ENCODE results near the gene FLVCR1. TPM values are rescaled to one million over a fixed set of nuclear protein-coding genes. Genes with fewer than 3 reads are reported as not detected.
A peak's percentile ranks its signal among the peaks of the same experiment; 100 is the strongest.
"Not testable (repeated sequence)": the region's sequence is repeated elsewhere in the genome, so short reads cannot be mapped to it uniquely, and the experiment has no call there.

FLVCR1 gene
- total and polyA plus RNA-seq, 4 experiments from 2014 or later = 1.5 to 12.7 (median 6.9) TPM

DNA sequence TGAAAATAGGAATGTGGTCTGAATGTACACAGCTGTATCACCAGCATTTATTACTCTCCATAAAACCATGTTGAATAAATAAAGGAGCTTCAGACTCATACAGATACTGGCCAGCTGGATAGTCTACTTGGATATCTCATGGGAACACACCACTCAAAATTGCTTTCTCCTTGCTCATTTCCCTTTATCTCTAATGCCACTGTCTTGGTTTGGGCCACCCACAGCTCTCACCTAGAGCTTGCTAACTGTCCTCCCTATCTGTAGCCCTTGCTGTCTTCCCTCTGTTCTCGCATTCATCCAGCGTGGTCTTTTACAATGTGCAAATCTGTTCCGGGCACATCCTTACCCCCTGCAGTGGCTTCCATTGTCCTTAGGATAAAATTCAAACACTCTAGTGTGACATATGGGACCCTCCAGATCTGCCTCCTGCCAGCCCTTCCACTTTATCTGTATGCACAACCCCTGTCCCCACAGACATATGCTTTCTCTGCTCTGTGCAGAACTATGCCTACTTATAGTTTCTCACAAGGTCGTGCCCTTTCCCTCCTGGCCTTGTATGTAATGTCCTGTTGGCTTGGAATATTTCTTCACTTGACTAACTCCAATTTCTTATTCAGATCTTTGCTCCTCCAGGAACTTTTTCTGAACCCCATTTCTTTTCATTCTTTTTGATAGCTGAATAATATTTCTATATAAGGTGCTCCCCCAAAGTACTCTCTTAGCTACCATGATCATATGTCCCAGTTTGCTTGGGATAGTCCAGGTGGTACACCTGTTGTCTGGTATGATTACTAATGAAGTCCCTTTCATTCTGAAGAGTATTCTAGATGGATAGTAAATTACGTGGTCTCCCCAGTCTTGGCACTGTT is 2.9 kb downstream of the FLVCR1 start:
- Mint-ChIP-seq H3K4me1 (peaks cover 20 to 27% (median 24%) of the 10 kb centered on the region in 4 donors), H3K27me3 (no peaks in the 10 kb centered on the region), H3K4me3 (no peak overlapping the region), H3K36me3 (peaks cover 4 to 16% of the 10 kb centered on the region in 2 donors), H3K27ac (no peak overlapping the region), H3K9me3 (no peaks in the 10 kb centered on the region)
- no peak overlapping the region for H3K4me3 ChIP-seq (ENCODE audit: low read length in 2 of 2)
- no peak overlapping the region for H3K27ac ChIP-seq (ENCODE audit: low read depth, low read length)
- H3K4me1 ChIP-seq (ENCODE audit: insufficient read depth, low read length) = peaks cover 47% of the 10 kb centered on the region
- ChIA-PET POLR2A (ENCODE audit: partially characterized antibody) (interaction anchor here (0.6 kb wide), 1 partner anchor 190 kb away, joined by 5 read pairs; the partner anchor contains the start of gene RPS6KC1), CTCF (ENCODE audit: partially characterized antibody) (interaction anchor here (1.9 kb wide), 1 partner anchor 137 kb away, joined by 6 read pairs; no protein-coding TSS in a partner anchor)
- H3K27me3 ChIP-seq (ENCODE audit: insufficient read depth, low read length) = no peaks in the 10 kb centered on the region
- H3K9me3 ChIP-seq (ENCODE audit: control insufficient read depth in 1 of 2, low read length in 2 of 2) = no peaks in the 10 kb centered on the region
- no peak for DNase-seq
- peaks cover 5% of the 10 kb centered on the region for H3K36me3 ChIP-seq (ENCODE audit: insufficient read depth, low read length)
- intact Hi-C loops (cut with micrococcal nuclease) = no loop called here

- H3K27me3 Mint-ChIP-seq = no peaks in the 10 kb centered on the region
- H3K4me3 ChIP-seq (ENCODE audit: low read length in 2 of 2) = no peak overlapping the region
- peaks cover 10 to 19% of the 10 kb centered on the region in 2 donors for H3K36me3 Mint-ChIP-seq
- no peaks in the 10 kb centered on the region for H3K9me3 ChIP-seq (ENCODE audit: control insufficient read depth in 1 of 2, low read length in 2 of 2)
- H3K36me3 ChIP-seq (ENCODE audit: insufficient read depth, low read length) = peaks cover 5% of the 10 kb centered on the region
- DNase-seq = no peak
- intact Hi-C loops (cut with micrococcal nuclease) = no loop called here
- peaks cover 16 to 27% (median 18%) of the 10 kb centered on the region in 4 donors for H3K4me1 Mint-ChIP-seq
- H3K4me3 Mint-ChIP-seq = no peak overlapping the region
- no peaks in the 10 kb centered on the region for H3K27me3 ChIP-seq (ENCODE audit: insufficient read depth, low read length)
- no peak overlapping the region for H3K27ac Mint-ChIP-seq
- no peaks in the 10 kb centered on the region for H3K9me3 Mint-ChIP-seq
- ChIA-PET POLR2A (ENCODE audit: partially characterized antibody) (no interaction called here), CTCF (ENCODE audit: partially characterized antibody) (no interaction called here)
- H3K4me1 ChIP-seq (ENCODE audit: insufficient read depth, low read length) = peaks cover 40% of the 10 kb centered on the region
- H3K27ac ChIP-seq (ENCODE audit: low read depth, low read length) = no peak overlapping the region
Observed at GRCh38 chr1:212862111-212862690, 4.1 kb downstream of the FLVCR1 start.

DNA sequence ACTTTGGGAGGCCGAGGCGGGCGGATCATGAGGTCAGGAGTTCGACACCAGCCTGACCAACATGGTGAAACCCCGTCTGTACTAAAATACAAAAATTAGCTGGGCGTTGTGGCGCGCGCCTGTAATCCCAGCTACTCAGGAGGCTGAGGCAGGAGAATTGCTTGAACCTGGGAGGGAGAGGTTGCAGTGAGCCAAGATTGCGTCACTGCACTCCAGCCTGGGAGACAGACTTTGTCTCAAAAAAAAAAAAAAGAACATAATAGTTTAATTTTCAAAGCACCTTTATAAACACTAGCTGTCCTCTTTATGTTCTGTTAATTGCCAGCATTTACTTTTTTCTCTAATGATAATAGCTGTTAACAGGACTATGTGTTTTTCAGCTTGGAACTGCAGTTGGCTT is 5.3 kb downstream of the FLVCR1 start:
- H3K4me3 ChIP-seq (ENCODE audit: low read length in 2 of 2); intact Hi-C loops (cut with micrococcal nuclease); H3K27ac ChIP-seq (ENCODE audit: low read depth, low read length); H3K9me3 ChIP-seq (ENCODE audit: control insufficient read depth in 1 of 2, low read length in 2 of 2); H3K27me3 ChIP-seq (ENCODE audit: insufficient read depth, low read length); H3K27ac Mint-ChIP-seq; H3K36me3 ChIP-seq (ENCODE audit: insufficient read depth, low read length); POLR2A ChIA-PET (ENCODE audit: partially characterized antibody); H3K27me3 Mint-ChIP-seq; H3K4me3 Mint-ChIP-seq; H3K9me3 Mint-ChIP-seq; DNase-seq: not testable (repeated sequence)
- H3K4me1 ChIP-seq (ENCODE audit: insufficient read depth, low read length) = peaks cover 38% of the 10 kb centered on the region
- CTCF ChIA-PET (ENCODE audit: partially characterized antibody) = interaction anchor here (0.9 to 1.6 kb wide), 2 partner anchors 9 to 25 kb away, joined by 4 to 5 read pairs; no protein-coding TSS in a partner anchor
- Mint-ChIP-seq H3K4me1 (peaks cover 11 to 17% (median 14%) of the 10 kb centered on the region in 4 donors), H3K36me3 (peaks cover 11 to 13% of the 10 kb centered on the region in 2 donors)

GRCh38 chr1:212864201-212864600 is 6.1 kb downstream of the FLVCR1 start:
- H3K9me3 Mint-ChIP-seq = no peaks in the 10 kb centered on the region
- H3K27ac Mint-ChIP-seq = peak overlapping the region in 2 of 7 donors; percentile 3 to 14
- H3K4me3 Mint-ChIP-seq = no peak overlapping the region
- no peak for DNase-seq
- peaks cover 32% of the 10 kb centered on the region for H3K4me1 ChIP-seq (ENCODE audit: insufficient read depth, low read length)
- H3K9me3 ChIP-seq (ENCODE audit: control insufficient read depth in 1 of 2, low read length in 2 of 2) = no peaks in the 10 kb centered on the region
- H3K27me3 Mint-ChIP-seq = no peaks in the 10 kb centered on the region
- no peaks in the 10 kb centered on the region for H3K27me3 ChIP-seq (ENCODE audit: insufficient read depth, low read length)
- no peak overlapping the region for H3K27ac ChIP-seq (ENCODE audit: low read depth, low read length)
- intact Hi-C loops (cut with micrococcal nuclease) = no loop called here
- H3K4me1 Mint-ChIP-seq = peaks cover 8 to 14% (median 12%) of the 10 kb centered on the region in 4 donors
- peaks cover 5% of the 10 kb centered on the region for H3K36me3 ChIP-seq (ENCODE audit: insufficient read depth, low read length)
- H3K4me3 ChIP-seq (ENCODE audit: low read length in 2 of 2) = no peak overlapping the region
- ChIA-PET CTCF (ENCODE audit: partially characterized antibody) (interaction anchor here (1.6 kb wide), 1 partner anchor 10 kb away, joined by 5 read pairs; no protein-coding TSS in a partner anchor), POLR2A (ENCODE audit: partially characterized antibody) (no interaction called here)
- H3K36me3 Mint-ChIP-seq = peaks cover 11 to 12% of the 10 kb centered on the region in 2 donors

- Histone ChIP-seq H3K27ac (ENCODE audit: low read depth, low read length) (no peak overlapping the region), H3K27me3 (ENCODE audit: insufficient read depth, low read length) (no peaks in the 10 kb centered on the region), H3K9me3 (ENCODE audit: control insufficient read depth in 1 of 2, low read length in 2 of 2) (no peaks in the 10 kb centered on the region), H3K4me3 (ENCODE audit: low read length in 2 of 2) (no peak overlapping the region), H3K36me3 (ENCODE audit: insufficient read depth, low read length) (peaks cover 5% of the 10 kb centered on the region), H3K4me1 (ENCODE audit: insufficient read depth, low read length) (peaks cover 11% of the 10 kb centered on the region)
- Mint-ChIP-seq H3K27me3 (no peaks in the 10 kb centered on the region), H3K4me1 (peaks cover 8 to 14% (median 11%) of the 10 kb centered on the region in 4 donors), H3K9me3 (no peaks in the 10 kb centered on the region), H3K27ac (peak overlapping the region in 1 of 7 donors; percentile 53), H3K4me3 (no peak overlapping the region), H3K36me3 (peaks cover 11 to 15% of the 10 kb centered on the region in 2 donors)
- CTCF ChIA-PET (ENCODE audit: partially characterized antibody) = no interaction called here
- POLR2A ChIA-PET (ENCODE audit: partially characterized antibody) = no interaction called here
- DNase-seq = no peak
- intact Hi-C loops (cut with micrococcal nuclease) = no loop called here
Observed at GRCh38 chr1:212867192-212867591, 9.1 kb downstream of the FLVCR1 start.

- DNase-seq = no peak
- Mint-ChIP-seq H3K36me3 (peaks cover 31 to 32% of the 10 kb centered on the region in 2 donors), H3K9me3 (no peaks in the 10 kb centered on the region), H3K27me3 (no peaks in the 10 kb centered on the region), H3K4me3 (no peak overlapping the region), H3K27ac (no peak overlapping the region), H3K4me1 (peaks cover 0 to 2% (median 0%) of the 10 kb centered on the region in 4 donors)
- no peak overlapping the region for H3K27ac ChIP-seq (ENCODE audit: low read depth, low read length)
- H3K27me3 ChIP-seq (ENCODE audit: insufficient read depth, low read length) = no peaks in the 10 kb centered on the region
- no peak overlapping the region for H3K4me3 ChIP-seq (ENCODE audit: low read length in 2 of 2)
- ChIA-PET POLR2A (ENCODE audit: partially characterized antibody) (no interaction called here), CTCF (ENCODE audit: partially characterized antibody) (no interaction called here)
- no peaks in the 10 kb centered on the region for H3K9me3 ChIP-seq (ENCODE audit: control insufficient read depth in 1 of 2, low read length in 2 of 2)
- intact Hi-C loops (cut with micrococcal nuclease) = no loop called here
- no peaks in the 10 kb centered on the region for H3K4me1 ChIP-seq (ENCODE audit: insufficient read depth, low read length)
- H3K36me3 ChIP-seq (ENCODE audit: insufficient read depth, low read length) = peaks cover 12% of the 10 kb centered on the region
Observed at GRCh38 chr1:212871976-212872375, 13.9 kb downstream of the FLVCR1 start.

DNA sequence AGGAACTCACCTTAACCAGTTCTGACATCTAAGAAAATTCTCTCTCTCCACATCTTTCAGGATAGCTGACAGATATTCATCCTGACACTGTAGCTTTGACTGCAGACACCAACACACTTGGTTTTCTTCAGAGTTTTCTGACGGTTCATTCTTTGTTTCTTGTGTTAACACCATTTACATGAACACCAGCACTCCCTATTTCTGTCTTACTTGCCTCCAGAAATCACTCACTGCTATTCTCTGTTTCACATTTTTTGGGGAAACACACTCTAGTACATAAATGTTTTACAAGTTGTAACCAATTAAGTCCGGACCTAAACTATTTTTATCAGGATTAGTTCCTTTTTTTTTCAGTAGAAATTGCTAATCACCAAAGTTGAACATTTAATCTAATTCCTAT is 15.4 kb downstream of the FLVCR1 start:
- DNase-seq = no peak
- no peak overlapping the region for H3K4me3 Mint-ChIP-seq

More for the DNA sequence above, 15.4 kb downstream of the FLVCR1 start:
- Histone ChIP-seq H3K9me3 (ENCODE audit: control insufficient read depth in 1 of 2, low read length in 2 of 2) (no peaks in the 10 kb centered on the region), H3K36me3 (ENCODE audit: insufficient read depth, low read length) (peaks cover 12% of the 10 kb centered on the region), H3K4me1 (ENCODE audit: insufficient read depth, low read length) (no peaks in the 10 kb centered on the region), H3K27ac (ENCODE audit: low read depth, low read length) (no peak overlapping the region), H3K4me3 (ENCODE audit: low read length in 2 of 2) (no peak overlapping the region), H3K27me3 (ENCODE audit: insufficient read depth, low read length) (no peaks in the 10 kb centered on the region)
- ChIA-PET POLR2A (ENCODE audit: partially characterized antibody) (no interaction called here), CTCF (ENCODE audit: partially characterized antibody) (no interaction called here)
- intact Hi-C loops (cut with micrococcal nuclease) = no loop called here
- peaks cover 0 to 2% (median 0%) of the 10 kb centered on the region in 4 donors for H3K4me1 Mint-ChIP-seq
- peaks cover 33 to 34% of the 10 kb centered on the region in 2 donors for H3K36me3 Mint-ChIP-seq
- no peaks in the 10 kb centered on the region for H3K9me3 Mint-ChIP-seq
- H3K27ac Mint-ChIP-seq = peak overlapping the region in 1 of 7 donors; percentile 36
- H3K27me3 Mint-ChIP-seq = no peaks in the 10 kb centered on the region

All from CD4-positive, alpha-beta memory T cell (primary cell).